Calu3 (cell line): ENCODE measurements around the gene GRK3. TPM values are rescaled to one million over a fixed set of nuclear protein-coding genes. Genes with fewer than 3 reads are reported as not detected.

Experiments
- BruUV-seq: library from RNA; stranded (reverse); fragments of 400-500 nt; replicated peaks from 2 replicates; lab custom pipeline; 2021; lab: Mats Ljungman, UMichigan
- CTCF ChIA-PET: fragments of 300-600 bp; sonication (Branson Sonifier 250); formaldehyde crosslinking; loops from one replicate; lab custom pipeline; 2022; ENCODE audit warnings: antibody characterized with exemption; lab: Charles Lee
- DNase-seq: peaks from one replicate; pipeline ENCODE4 v3.0.0; 2022
- H3K27ac Mint-ChIP-seq: one replicate; pipeline ENCODE4 v1.8.0; 2022; ENCODE audit warnings: mixed read lengths; ENCODE audit not compliant: unreplicated experiment
- H3K27me3 Mint-ChIP-seq: one replicate; pipeline ENCODE4 v1.8.0; 2022; ENCODE audit warnings: mixed read lengths; ENCODE audit not compliant: unreplicated experiment
- H3K36me3 Mint-ChIP-seq: one replicate; pipeline ENCODE4 v1.8.0; 2022; ENCODE audit warnings: mild to moderate bottlenecking, moderate library complexity, mixed read lengths; ENCODE audit not compliant: insufficient read depth, unreplicated experiment
- H3K4me1 Mint-ChIP-seq: one replicate; pipeline ENCODE4 v1.8.0; 2022; ENCODE audit warnings: mild to moderate bottlenecking, low read depth, mixed read lengths; ENCODE audit not compliant: unreplicated experiment
- H3K4me3 Mint-ChIP-seq: one replicate; pipeline ENCODE4 v1.8.0; 2022; ENCODE audit warnings: mild to moderate bottlenecking, low read depth, moderate library complexity, mixed read lengths; ENCODE audit not compliant: unreplicated experiment
- H3K9me3 Mint-ChIP-seq: one replicate; pipeline ENCODE4 v1.8.0; 2022; ENCODE audit warnings: low read depth, mixed read lengths; ENCODE audit not compliant: unreplicated experiment
- CTCF ChIP-seq: fragments of 200-600 bp; IDR thresholded peaks from one replicate; pipeline ENCODE4 v1.8.0; 2022; ENCODE audit warnings: antibody characterized with exemption; ENCODE audit not compliant: unreplicated experiment
- intact Hi-C: fragments of 100-400 bp; cut with micrococcal nuclease; formaldehyde crosslinking; loops from one replicate; pipeline ENCODE4 v1.10.0; 2022; ENCODE audit not compliant: unreplicated experiment
- total RNA-seq: library from RNA; stranded (reverse); gene quantifications from 2 replicates; pipeline ENCODE4 v1.2.3, GENCODE V29; 2022

The GRK3 gene
- total RNA-seq, 1 experiment from 2014 or later = 12.0 TPM

GRCh38 chr22:25736378-25737011 lies 172.0 kb downstream of the GRK3 start:
- intact Hi-C loops = no loop called here
- no peak overlapping the region for H3K27ac Mint-ChIP-seq
- H3K4me1 Mint-ChIP-seq = no peaks in the 10 kb centered on the region
- no peak for TF ChIP-seq CTCF
- no peak for DNase-seq
- CTCF ChIA-PET = no interaction called here
- no peak overlapping the region for H3K4me3 Mint-ChIP-seq
- BruUV-seq = no TSS peak
- no peaks in the 10 kb centered on the region for H3K27me3 Mint-ChIP-seq
- no peaks in the 10 kb centered on the region for H3K9me3 Mint-ChIP-seq
- H3K36me3 Mint-ChIP-seq = no peaks in the 10 kb centered on the region

DNA sequence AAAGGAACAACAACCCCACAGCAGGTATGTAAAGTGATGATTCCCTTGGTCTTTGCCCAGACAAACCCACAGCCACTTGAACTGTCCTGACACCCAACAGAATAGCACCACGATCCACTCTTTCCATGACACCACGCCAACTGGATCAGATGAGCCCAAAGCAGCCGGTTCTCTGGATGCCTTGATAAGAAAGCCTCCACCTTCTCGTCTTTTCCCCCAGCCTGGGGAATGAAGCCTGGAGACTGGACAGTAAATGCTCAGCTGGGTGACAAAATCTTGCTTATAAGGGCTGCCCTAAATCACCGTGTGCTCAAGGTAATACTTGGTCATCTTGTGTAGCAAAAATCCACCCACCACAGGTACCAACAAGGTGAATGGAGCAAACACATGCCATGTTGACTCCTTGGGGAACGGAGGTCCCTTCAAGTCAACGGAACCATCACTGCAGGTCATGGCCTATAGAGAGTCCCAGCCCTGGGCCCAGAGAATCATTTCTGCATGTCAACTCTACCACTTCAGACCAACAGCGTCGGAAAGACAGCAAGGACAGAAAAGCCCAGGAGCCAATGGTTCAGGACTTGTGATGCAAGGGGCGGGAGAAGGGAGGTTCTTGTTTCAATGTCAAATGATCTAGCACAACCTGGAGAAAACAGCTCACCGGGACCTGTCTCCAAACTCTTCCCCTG lies 175.3 kb downstream of the GRK3 start:
- Mint-ChIP-seq H3K4me3 (no peak overlapping the region), H3K4me1 (no peaks in the 10 kb centered on the region), H3K36me3 (no peaks in the 10 kb centered on the region), H3K27me3 (no peaks in the 10 kb centered on the region), H3K27ac (no peak overlapping the region), H3K9me3 (no peaks in the 10 kb centered on the region)
- DNase-seq = no peak
- no TSS peak for BruUV-seq
- no peak for TF ChIP-seq CTCF
- intact Hi-C loops = no loop called here
- CTCF ChIA-PET = no interaction called here

- no peak within 1 kb of the TSS for H3K4me3 Mint-ChIP-seq
- no peak within 1 kb of the TSS for H3K27ac Mint-ChIP-seq
- no peaks in the 10 kb centered on the region for H3K9me3 Mint-ChIP-seq
- peaks cover 15% of the 10 kb centered on the region for H3K4me1 Mint-ChIP-seq
- no peaks in the 10 kb centered on the region for H3K27me3 Mint-ChIP-seq
- BruUV-seq = no TSS peak
- H3K36me3 Mint-ChIP-seq = no peaks in the 10 kb centered on the region
- intact Hi-C loops = no loop called here
- DNase-seq = no peak
- no peak for TF ChIP-seq CTCF
- CTCF ChIA-PET = interaction anchor here (0.6 kb wide), 1 partner anchor 747 kb away, joined by 3 read pairs; no protein-coding TSS in a partner anchor
Observed at GRCh38 chr22:25741692-25742626, 177.5 kb downstream of the GRK3 start, which contains the start of gene MYO18B. TSS of gene MYO18B (plus strand) at chr22:25742188. CDS start at chr22:25761093, 18,905 bp downstream.

- H3K36me3 Mint-ChIP-seq = peaks cover 9% of the 10 kb centered on the region
- H3K27me3 Mint-ChIP-seq = no peaks in the 10 kb centered on the region
- BruUV-seq = no TSS peak
- intact Hi-C loops = no loop called here
- CTCF ChIA-PET = no interaction called here
- no peak overlapping the region for H3K4me3 Mint-ChIP-seq
- TF ChIP-seq CTCF = no peak
- no peak for DNase-seq
- no peaks in the 10 kb centered on the region for H3K9me3 Mint-ChIP-seq
- H3K4me1 Mint-ChIP-seq = peaks cover 26% of the 10 kb centered on the region
- no peak overlapping the region for H3K27ac Mint-ChIP-seq
Observed at GRCh38 chr22:25742918-25743708, 178.6 kb downstream of the GRK3 start.
